ENCODE measurements around the gene DDX56. TPM values are rescaled to one million over a fixed set of nuclear protein-coding genes. Genes with fewer than 3 reads are reported as not detected.
A peak's percentile ranks its signal among the peaks of the same experiment; 100 is the strongest.
"Not testable (repeated sequence)": the region's sequence is repeated elsewhere in the genome, so short reads cannot be mapped to it uniquely, and the experiment has no call there.

The DDX56 gene
- polyA plus RNA-seq, 1 donor: 112 TPM

- no peak for DNase-seq
Observed at GRCh38 chr7:44599222-44599621, 25.5 kb upstream of the DDX56 start.

- not testable (repeated sequence) for DNase-seq
Observed at GRCh38 chr7:44597181-44597580, 23.5 kb upstream of the DDX56 start.

- DNase-seq: no peak
Observed at GRCh38 chr7:44595934-44596635, 22.4 kb upstream of the DDX56 start.

- no peak for DNase-seq
Observed at GRCh38 chr7:44590910-44591309, 17.2 kb upstream of the DDX56 start.

GRCh38 chr7:44587843-44588711, 14.4 kb upstream of the DDX56 start:
- no peak for DNase-seq

- no peak for DNase-seq
Observed at GRCh38 chr7:44583146-44583865, 9.6 kb upstream of the DDX56 start.

GRCh38 chr7:44581879-44582603, 8.3 kb upstream of the DDX56 start, which contains the start of gene TMED4:
Gene TMED4 (minus strand): TSS chr7:44582231. CDS start chr7:44582206, 25 bp downstream.
- peak; percentile 98 for DNase-seq

- DNase-seq: no peak
Observed at GRCh38 chr7:44580945-44581878, 7.5 kb upstream of the DDX56 start.

GRCh38 chr7:44576228-44576627, 2.5 kb upstream of the DDX56 start:
- DNase-seq: no peak

GRCh38 chr7:44575054-44575453, 1.3 kb upstream of the DDX56 start:
- DNase-seq: no peak

GRCh38 chr7:44574287-44574872, 672 bp upstream of the DDX56 start:
- DNase-seq: no peak

- DNase-seq: no peak
Observed at GRCh38 chr7:44572771-44573170, 937 bp downstream of the DDX56 start.

- DNase-seq: no peak
Observed at GRCh38 chr7:44569959-44570358, 3.7 kb downstream of the DDX56 start.

GRCh38 chr7:44568771-44569560, 4.7 kb downstream of the DDX56 start:
- no peak for DNase-seq

GRCh38 chr7:44567884-44568283, 5.8 kb downstream of the DDX56 start:
- DNase-seq: no peak

- DNase-seq: no peak
Observed at GRCh38 chr7:44566680-44567079, 7.0 kb downstream of the DDX56 start.

GRCh38 chr7:44565795-44566559, 7.7 kb downstream of the DDX56 start:
- DNase-seq: no peak

- no peak for DNase-seq
Observed at GRCh38 chr7:44565097-44565794, 8.5 kb downstream of the DDX56 start.

All from left kidney (tissue), 2 donors.